Common myeloid progenitor, CD34-positive (primary cell): ENCODE results near the gene CCDC97.

Experiments
- CTCF ChIA-PET: fragments of 350-600 bp; sonication (Branson Sonifier 250); formaldehyde crosslinking; loops from one replicate; lab custom pipeline; 2021; ENCODE audit warnings: antibody characterized with exemption; lab: Charles Lee
- POLR2A ChIA-PET: fragments of 350-600 bp; sonication (Branson Sonifier 250); formaldehyde crosslinking; loops from one replicate; lab custom pipeline; 2021; ENCODE audit warnings: antibody characterized with exemption; lab: Charles Lee
- DNase-seq, 3 donors: peaks; one replicate each; pipeline versions ENCODE4 v3.0.0 to v3.0.0-alpha.2; 2013
- H3K27ac ChIP-seq, 2 experiments: 1 replicate in 1 of 2; 2 replicates in 1 of 2; pipeline ENCODE4 v1.7.0; 2013; ENCODE audit warnings: inconsistent platforms in 2 of 2, low read length in 2 of 2, mild to moderate bottlenecking in 2 of 2, low read depth in 1 of 2, moderate library complexity in 1 of 2; ENCODE audit not compliant: severe bottlenecking in 2 of 2, insufficient read depth in 1 of 2, poor library complexity in 1 of 2
- H3K27me3 ChIP-seq, 5 experiments: replicated peaks in 2 of 5; 1 replicate in 3 of 5; 2 replicates in 2 of 5; pipeline versions ENCODE4 v1.6.1 to v1.7.0; 2013; ENCODE audit warnings: low read length in 4 of 5, mild to moderate bottlenecking in 2 of 5, moderate library complexity in 2 of 5, inconsistent platforms in 1 of 5; ENCODE audit not compliant: insufficient read depth in 5 of 5, control insufficient read depth in 4 of 5
- H3K36me3 ChIP-seq, 4 experiments: 1 replicate in 2 of 4; 2 replicates in 2 of 4; pipeline versions ENCODE4 v1.6.1 to v1.7.0; 2013; ENCODE audit warnings: low read length in 3 of 4, control low read depth in 1 of 4, mild to moderate bottlenecking in 1 of 4; ENCODE audit not compliant: control insufficient read depth in 4 of 4, insufficient read depth in 4 of 4
- H3K4me1 ChIP-seq, 4 experiments: 1 replicate in 3 of 4; 2 replicates in 1 of 4; pipeline versions ENCODE4 v1.6.1 to v1.7.1; 2013; ENCODE audit warnings: low read length in 3 of 4, mild to moderate bottlenecking in 3 of 4, control low read depth in 1 of 4, inconsistent platforms in 1 of 4, moderate library complexity in 1 of 4; ENCODE audit not compliant: control insufficient read depth in 4 of 4, insufficient read depth in 4 of 4; ENCODE audit errors: control extremely low read depth in 1 of 4
- H3K4me3 ChIP-seq, 7 experiments: 1 replicate in 4 of 7; 2 replicates in 3 of 7; pipeline versions ENCODE4 v1.5.1 to v1.7.0; 2013; ENCODE audit warnings: mild to moderate bottlenecking in 7 of 7, low read length in 6 of 7, moderate library complexity in 6 of 7, inconsistent platforms in 2 of 7, low read depth in 2 of 7, control low read depth in 1 of 7; ENCODE audit not compliant: insufficient read depth in 4 of 7, control insufficient read depth in 1 of 7; ENCODE audit errors: extremely low read depth in 1 of 7
- H3K9me3 ChIP-seq, 5 experiments: 1 replicate in 4 of 5; 2 replicates in 1 of 5; pipeline versions ENCODE4 v1.6.1 to v1.7.1; 2013; ENCODE audit warnings: low read length in 4 of 5, mild to moderate bottlenecking in 2 of 5, inconsistent platforms in 1 of 5, low read depth in 1 of 5, moderate library complexity in 1 of 5; ENCODE audit not compliant: control insufficient read depth in 4 of 5, insufficient read depth in 2 of 5; ENCODE audit errors: control extremely low read depth in 1 of 5
- WGBS: methylation state at CpG from one replicate; pipeline ENCODE4 v1.1.5; 2013; ENCODE audit not compliant: insufficient coverage; 5-methylcytosine and 5-hydroxymethylcytosine counted together

CCDC97 gene

GRCh38 chr19:41330946-41331678, 21.1 kb downstream of the CCDC97 start:
- POLR2A ChIA-PET: interaction anchor here (1.0 kb wide), 1 partner anchor 9 kb away, joined by 4 read pairs; no protein-coding TSS in a partner anchor
- Histone ChIP-seq H3K27me3 (no peaks in the 10 kb centered on the region), H3K4me3 (no peak overlapping the region), H3K36me3 (peaks cover 11 to 60% (median 35%) of the 10 kb centered on the region in 4 experiments), H3K4me1 (peaks cover 24 to 69% (median 61%) of the 10 kb centered on the region in 4 experiments), H3K9me3 (no peaks in the 10 kb centered on the region), H3K27ac (no peak overlapping the region)
- WGBS: 96% methylated on average over 42 of the region's 47 CpGs
- CTCF ChIA-PET: interaction anchor here (2.1 kb wide), 1 partner anchor 20 kb away, joined by 7 read pairs; no protein-coding TSS in a partner anchor
- no peak for DNase-seq

GRCh38 chr19:41332000-41332399, 22.0 kb downstream of the CCDC97 start:
- ChIA-PET CTCF (interaction anchor here (2.1 kb wide), 1 partner anchor 19 kb away, joined by 7 read pairs; no protein-coding TSS in a partner anchor), POLR2A (interaction anchor here (0.6 to 1.0 kb wide), 2 partner anchors 9 to 10 kb away, joined by 4 read pairs; no protein-coding TSS in a partner anchor)
- Histone ChIP-seq H3K4me1 (peaks cover 17 to 60% (median 53%) of the 10 kb centered on the region in 4 experiments), H3K4me3 (no peak overlapping the region), H3K27me3 (no peaks in the 10 kb centered on the region), H3K36me3 (peaks cover 12 to 62% (median 38%) of the 10 kb centered on the region in 4 experiments), H3K9me3 (no peaks in the 10 kb centered on the region), H3K27ac (no peak overlapping the region)
- 96% methylated on average over 16 of the region's 16 CpGs for WGBS
- DNase-seq: no peak

- H3K4me1 ChIP-seq: peaks cover 13 to 55% (median 49%) of the 10 kb centered on the region in 4 experiments
- H3K36me3 ChIP-seq: peaks cover 13 to 62% (median 38%) of the 10 kb centered on the region in 4 experiments
- H3K9me3 ChIP-seq: no peaks in the 10 kb centered on the region
- DNase-seq: no peak
- H3K4me3 ChIP-seq: no peak overlapping the region
- no peak overlapping the region for H3K27ac ChIP-seq
- H3K27me3 ChIP-seq: no peaks in the 10 kb centered on the region
- ChIA-PET POLR2A (interaction anchor here (0.6 kb wide), 1 partner anchor 10 kb away, joined by 4 read pairs; no protein-coding TSS in a partner anchor), CTCF (interaction anchor here (2.1 kb wide), 1 partner anchor 19 kb away, joined by 7 read pairs; no protein-coding TSS in a partner anchor)
- WGBS: 93% methylated on average over 3 of the region's 5 CpGs
Observed at GRCh38 chr19:41332468-41332867, 22.5 kb downstream of the CCDC97 start.

DNA sequence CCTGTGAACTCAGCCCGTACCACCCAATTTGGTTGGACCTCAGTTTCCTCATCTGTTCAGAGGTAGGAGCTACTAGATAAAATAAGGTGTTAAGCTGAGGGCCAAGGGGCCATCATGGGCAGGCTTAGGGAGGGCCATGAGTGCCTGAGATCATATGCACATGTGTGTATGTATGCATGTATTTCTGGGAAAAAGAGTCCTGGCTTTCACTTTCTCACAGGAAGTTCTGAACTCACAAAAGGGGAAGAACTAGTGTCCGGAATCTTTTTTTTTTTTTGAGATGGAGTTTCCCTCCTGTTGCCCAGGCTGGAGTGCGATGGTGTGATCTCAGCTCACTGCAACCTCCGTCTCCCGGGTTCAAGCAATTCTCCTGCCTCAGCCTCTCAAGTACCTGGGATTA, 24.8 kb downstream of the CCDC97 start:
- peaks cover 13 to 60% (median 44%) of the 10 kb centered on the region in 4 experiments for H3K36me3 ChIP-seq
- ChIA-PET POLR2A (interaction anchor here (1.6 to 2.4 kb wide), 2 partner anchors 13 to 17 kb away, joined by 4 to 9 read pairs; no protein-coding TSS in a partner anchor), CTCF (interaction anchor here (1.2 to 4.0 kb wide), 2 partner anchors 14 to 19 kb away, joined by 4 to 22 read pairs; no protein-coding TSS in a partner anchor)
- DNase-seq: peak in 2 of 3 donors; percentile 68 to 71
- WGBS: 0% methylated on average over 3 of the region's 5 CpGs
- H3K9me3 ChIP-seq: no peaks in the 10 kb centered on the region
- peak overlapping the region in 4 of 7 experiments; percentile 17 to 26 (median 26) for H3K4me3 ChIP-seq
- H3K27me3 ChIP-seq: no peaks in the 10 kb centered on the region
- peaks cover 3 to 33% (median 26%) of the 10 kb centered on the region in 4 experiments for H3K4me1 ChIP-seq
- peak overlapping the region in 1 of 2 experiments; percentile 64 for H3K27ac ChIP-seq

- POLR2A ChIA-PET: interaction anchor here (1.1 to 2.4 kb wide), 2 partner anchors 11 to 13 kb away, joined by 3 to 9 read pairs; no protein-coding TSS in a partner anchor
- CTCF ChIA-PET: interaction anchor here (1.2 to 4.0 kb wide), 3 partner anchors 13 to 20 kb away, joined by 4 to 22 read pairs (median 12); no protein-coding TSS in a partner anchor
- H3K4me3 ChIP-seq: peak overlapping the region in 1 of 7 experiments; percentile 33
- peaks cover 11 to 61% (median 45%) of the 10 kb centered on the region in 4 experiments for H3K36me3 ChIP-seq
- no peaks in the 10 kb centered on the region for H3K27me3 ChIP-seq
- WGBS: 89% methylated on average over 7 of the region's 10 CpGs
- no peak for DNase-seq
- peaks cover 2 to 26% (median 20%) of the 10 kb centered on the region in 4 experiments for H3K4me1 ChIP-seq
- peak overlapping the region in 1 of 2 experiments; percentile 61 for H3K27ac ChIP-seq
- H3K9me3 ChIP-seq: no peaks in the 10 kb centered on the region
Observed at GRCh38 chr19:41335467-41335866, 25.5 kb downstream of the CCDC97 start.

GRCh38 chr19:41339936-41340335, 30.0 kb downstream of the CCDC97 start:
- Histone ChIP-seq H3K4me3 (no peak overlapping the region), H3K9me3 (no peaks in the 10 kb centered on the region), H3K27ac (no peak overlapping the region), H3K4me1 (peaks cover 0 to 21% (median 15%) of the 10 kb centered on the region in 4 experiments), H3K27me3 (no peaks in the 10 kb centered on the region), H3K36me3 (peaks cover 13 to 62% (median 43%) of the 10 kb centered on the region in 4 experiments)
- 90% methylated on average over 4 of the region's 5 CpGs for WGBS
- ChIA-PET POLR2A (no interaction called here), CTCF (no interaction called here)
- no peak for DNase-seq
